NCI-H1694 (cell line): ENCODE data around the gene PARP14.

ENCODE experiments used
- DNase-seq: peaks from one replicate; lab custom pipeline; 2025; lab: John Stamatoyannopoulos, UW

PARP14 gene

DNA sequence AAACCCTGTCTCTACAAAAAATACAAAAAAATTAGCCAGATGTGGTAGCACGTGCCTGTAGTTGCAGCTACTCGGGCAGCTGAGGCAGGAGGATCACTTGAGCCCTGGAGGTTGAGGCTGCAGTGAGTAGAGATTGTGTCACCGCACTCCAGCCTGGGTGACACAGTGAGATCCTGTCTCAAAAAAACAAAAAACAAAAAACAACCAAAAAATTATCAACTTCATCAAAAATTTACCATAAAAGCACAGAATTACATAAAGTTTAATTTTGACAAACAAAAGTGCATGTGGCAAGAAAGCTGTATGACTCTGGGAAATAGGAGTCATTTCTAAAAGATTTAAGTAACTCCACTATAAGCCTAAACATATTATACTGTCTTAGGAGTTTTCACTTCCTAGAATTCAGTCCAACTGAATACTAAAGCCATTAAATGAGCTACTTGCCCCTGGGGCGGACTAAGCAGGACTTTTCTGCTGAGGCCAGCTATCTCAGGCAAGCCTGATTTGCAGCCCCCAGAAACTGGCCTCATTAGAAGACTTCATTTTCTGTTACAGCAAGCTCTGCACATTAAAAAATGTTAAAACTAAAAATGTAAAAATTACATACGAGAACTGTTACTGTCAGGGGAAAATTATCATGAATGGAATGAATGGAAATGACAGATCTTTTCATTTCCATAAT lies 90.0 kb downstream of the PARP14 start:
- no peak for DNase-seq

DNA sequence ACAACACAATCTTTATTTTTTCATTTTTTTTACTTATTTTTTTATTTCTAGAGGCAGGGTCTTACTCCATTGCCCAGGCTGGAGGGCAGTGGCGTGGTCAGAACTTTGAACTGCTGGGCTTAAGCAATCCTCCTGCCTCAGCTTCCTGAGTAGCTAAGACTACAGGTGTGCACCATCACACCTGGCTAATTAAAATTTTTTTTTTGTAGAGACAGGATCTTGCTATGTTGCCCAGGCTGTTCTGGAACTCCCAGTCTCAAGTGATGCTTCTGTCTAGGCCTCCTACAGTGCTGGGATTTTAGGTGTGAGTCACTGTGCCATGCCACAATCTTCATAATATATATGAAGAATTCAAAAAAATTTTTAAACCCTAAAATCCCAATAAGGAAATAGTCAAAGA lies 92.2 kb downstream of the PARP14 start:
- no peak for DNase-seq

DNA sequence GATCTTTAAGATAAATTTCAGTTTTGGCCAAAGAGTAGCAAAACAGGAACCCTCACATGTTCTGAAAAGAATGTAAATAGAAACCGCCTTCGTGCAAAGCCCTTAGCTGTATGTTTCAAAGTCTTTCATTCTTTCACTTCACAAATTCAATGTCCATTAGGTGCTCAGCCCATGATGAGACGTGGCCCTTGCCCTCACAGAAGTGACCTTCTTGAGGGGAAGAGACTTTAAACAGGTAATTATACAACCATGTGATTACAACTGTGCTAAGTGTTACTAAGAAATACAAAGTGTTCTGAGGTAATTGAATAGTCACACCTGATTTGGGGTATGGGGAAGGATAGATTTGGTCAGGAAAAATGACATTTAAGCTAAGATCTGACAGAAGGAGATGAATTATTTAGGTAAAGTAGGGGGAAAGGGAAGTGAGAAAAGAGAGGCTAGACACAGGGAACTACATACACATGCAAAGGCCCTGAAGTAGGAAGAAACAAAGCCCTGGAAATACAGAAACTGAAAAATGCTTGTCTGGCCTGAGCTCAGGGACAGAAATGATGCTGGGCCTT lies 93.4 kb downstream of the PARP14 start:
- no peak for DNase-seq

DNA sequence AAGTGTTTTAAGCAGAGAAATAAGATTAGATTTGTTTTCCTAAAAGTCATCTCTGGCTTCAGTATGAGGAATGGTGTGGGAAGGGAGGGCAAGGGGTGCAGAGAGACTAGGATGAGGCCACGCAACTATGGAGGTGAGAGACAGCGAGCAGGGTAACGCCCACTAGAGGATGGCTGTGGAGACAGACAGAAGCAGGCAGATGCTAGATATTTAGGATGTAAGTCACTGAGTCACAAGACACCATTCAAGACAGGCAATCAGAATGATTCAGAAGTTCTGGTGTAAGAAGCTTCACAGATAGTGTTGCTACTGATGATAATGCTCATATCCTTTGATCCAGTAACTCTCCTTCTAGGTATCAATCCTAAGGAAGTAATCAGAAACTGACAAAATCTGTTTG lies 93.9 kb downstream of the PARP14 start:
- no peak for DNase-seq

DNA sequence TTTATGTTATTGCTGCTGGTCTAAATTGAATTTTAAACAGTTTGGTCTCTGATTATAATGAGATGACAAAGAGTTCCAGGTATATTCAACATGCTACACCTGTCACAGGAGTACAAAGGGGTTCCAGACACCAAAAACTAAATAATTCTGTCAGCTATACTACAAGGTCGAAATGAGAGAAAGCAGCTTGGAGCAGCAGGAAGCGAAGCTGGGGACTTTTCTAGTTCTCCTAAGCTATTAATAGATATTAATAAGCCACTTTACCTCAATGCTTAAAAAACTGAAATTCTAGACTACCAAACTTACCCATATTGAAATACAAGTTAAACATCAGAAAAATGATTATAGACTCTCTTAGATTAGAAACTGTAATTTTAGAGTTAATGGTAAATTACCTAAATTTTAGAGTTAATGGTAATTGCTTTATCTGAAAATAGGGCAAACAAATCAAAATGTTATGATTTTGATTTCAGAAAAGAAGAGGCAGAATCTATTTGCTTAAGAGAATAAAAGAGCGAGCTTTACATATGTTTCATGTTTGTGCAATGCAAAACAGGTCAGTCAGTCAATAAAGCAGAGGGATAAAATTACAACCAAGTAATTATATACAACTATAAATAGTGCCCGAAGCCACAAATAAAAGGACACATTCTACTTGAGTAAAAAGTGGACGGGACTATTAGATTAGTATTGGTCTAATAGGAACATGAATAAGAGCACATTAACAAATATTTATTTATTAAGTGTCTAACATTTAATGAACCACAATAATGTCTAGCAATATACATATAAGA lies 96.2 kb downstream of the PARP14 start:
- DNase-seq = no peak

DNA sequence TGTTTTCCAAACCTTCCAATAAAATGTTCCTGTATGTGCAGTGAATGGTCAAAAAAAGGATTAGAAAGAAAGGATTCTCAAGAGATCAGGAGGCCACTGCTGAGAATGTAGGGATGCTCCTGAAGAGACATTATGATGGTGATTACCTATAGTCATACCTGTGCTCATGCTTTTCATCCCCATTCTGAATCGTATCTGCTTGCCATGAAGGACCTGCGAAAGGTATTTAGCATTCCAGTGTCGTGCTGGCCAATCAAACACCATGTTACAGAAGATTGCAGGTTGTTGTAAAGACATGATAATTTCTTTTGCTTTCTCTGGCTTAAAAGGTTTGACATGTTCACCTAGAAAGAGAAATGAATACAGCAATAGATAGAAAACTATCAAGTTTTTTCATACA lies 96.9 kb downstream of the PARP14 start:
- no peak for DNase-seq
